GM12891 (cell line): Measurements from ENCODE around the gene MDFI.

ENCODE experiments used
- DNase-seq: peaks from one replicate; pipeline ENCODE4 v3.0.0; 2011; ENCODE audit warnings: low spot score; ENCODE audit not compliant: insufficient read length
- FAIRE-seq: peaks from 2 replicates; lab custom pipeline; 2011; peaks lifted over from hg19 to GRCh38; lab: Jason Lieb, UNC
- PAX5 ChIP-seq: IDR thresholded peaks from 2 replicates; pipeline ENCODE4 v1.6.1; 2011; ENCODE audit warnings: low read length, moderate library complexity, mild to moderate bottlenecking; ENCODE audit not compliant: insufficient read depth, severe bottlenecking
- POLR2A ChIP-seq: IDR thresholded peaks from 2 replicates; pipeline ENCODE4 v1.6.1; 2011; ENCODE audit warnings: low read depth, low read length, control low read depth
- POLR2AphosphoS5 ChIP-seq: IDR thresholded peaks from 2 replicates; pipeline ENCODE4 v1.6.1; 2011; ENCODE audit warnings: low read depth, low read length, control low read depth
- POU2F2 ChIP-seq: IDR thresholded peaks from 2 replicates; pipeline ENCODE4 v1.6.1; 2011; ENCODE audit warnings: low read depth, mild to moderate bottlenecking, control low read depth, low read length, moderate library complexity
- SPI1 ChIP-seq: IDR thresholded peaks from 2 replicates; pipeline ENCODE4 v1.6.1; 2011; ENCODE audit warnings: low read depth, low read length, control low read depth
- TAF1 ChIP-seq: IDR thresholded peaks from 2 replicates; pipeline ENCODE4 v1.6.1; 2011; ENCODE audit warnings: low read depth, low read length, control low read depth

The MDFI gene

DNA sequence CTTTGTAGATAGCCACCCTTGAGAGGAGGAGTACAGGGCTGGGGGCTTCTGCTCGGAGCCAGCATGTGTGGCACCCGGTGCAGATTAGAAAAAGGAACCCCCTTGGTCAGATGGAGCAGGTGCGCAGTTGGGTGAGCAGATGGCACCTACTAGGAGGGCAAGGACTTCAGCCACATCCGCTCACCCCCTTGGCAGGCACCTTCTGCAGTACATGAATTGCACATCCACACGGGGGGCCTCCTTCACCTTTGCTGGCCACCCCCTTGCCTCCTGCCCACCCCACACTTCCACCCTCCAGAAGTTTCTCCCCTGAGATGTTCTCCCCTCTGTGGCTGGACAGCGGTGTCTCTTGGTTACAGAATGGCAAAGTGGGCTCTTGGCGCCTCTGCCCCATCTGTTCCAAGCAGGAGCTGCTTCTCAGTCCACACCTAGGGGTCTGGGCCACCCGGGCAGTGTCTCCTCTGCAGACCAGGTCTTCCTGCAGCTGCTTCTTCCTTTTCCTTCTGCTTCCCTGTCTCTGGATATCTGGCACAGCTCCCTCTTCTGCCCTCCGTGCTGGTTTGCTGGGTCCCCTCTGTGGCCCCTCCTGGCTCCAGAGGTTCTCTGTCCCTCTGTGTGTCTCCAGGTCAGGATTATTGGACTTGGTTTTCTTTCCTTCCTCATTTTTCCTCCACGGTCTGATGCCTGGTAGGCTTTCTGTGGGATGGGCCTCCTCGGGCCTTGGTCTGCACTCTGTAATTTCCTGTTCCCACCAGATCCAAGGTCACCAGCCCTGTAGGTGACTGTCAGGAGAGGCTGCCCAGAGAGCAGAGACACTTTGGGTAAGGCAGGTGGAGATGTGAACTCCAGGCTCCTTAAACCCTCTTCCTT is 4.1 kb downstream of the MDFI start:
- TF ChIP-seq POLR2A (no peak), SPI1 (no peak), POU2F2 (no peak), PAX5 (no peak), POLR2AphosphoS5 (no peak)
- FAIRE-seq (no peak), DNase-seq (no peak)

DNA sequence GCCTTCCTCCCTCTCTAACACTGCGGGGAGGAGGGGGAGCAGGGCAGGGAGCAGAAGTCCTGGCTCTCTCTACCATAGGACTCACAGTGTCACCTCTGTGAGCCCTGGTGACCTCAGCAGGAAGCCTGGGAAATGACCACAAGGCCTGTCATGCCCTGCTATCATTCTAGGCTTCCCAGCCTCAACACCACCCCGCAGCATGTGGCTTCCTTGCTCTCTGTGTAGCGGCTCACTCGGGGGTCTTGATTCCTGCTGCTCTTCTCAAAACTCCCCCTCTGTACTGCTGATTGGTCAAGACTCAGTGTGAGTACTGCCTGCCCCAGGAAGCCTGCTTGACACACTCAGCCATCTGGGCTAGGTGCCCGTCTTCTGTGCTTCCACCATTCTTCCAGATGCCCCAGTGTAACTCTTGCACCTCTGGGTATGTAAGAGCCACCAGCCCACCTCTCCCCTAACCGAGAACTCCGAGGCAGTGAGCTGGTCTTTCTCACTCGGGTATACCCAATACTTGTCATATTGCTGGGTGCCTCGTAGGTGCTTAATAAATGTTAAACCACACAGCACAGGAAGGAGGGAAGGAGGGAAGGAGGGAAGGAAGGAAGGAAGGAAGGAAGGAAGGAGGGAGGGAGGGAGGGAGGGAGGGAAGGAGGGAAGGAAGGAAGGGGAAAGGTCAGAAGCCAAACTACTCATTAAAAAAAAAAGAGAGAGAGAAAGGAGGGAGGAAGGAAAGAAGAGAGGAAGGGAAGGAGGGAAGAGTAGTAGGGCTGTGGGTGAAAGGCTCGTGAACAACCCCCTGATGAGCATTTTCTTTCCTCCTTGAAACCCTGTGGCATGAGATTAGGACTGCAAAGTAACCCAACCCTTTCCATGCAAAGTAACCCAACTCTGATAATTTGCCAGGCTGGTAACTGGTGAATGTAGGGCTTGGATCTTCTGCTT is 5.0 kb downstream of the MDFI start:
- TF ChIP-seq POLR2A = no peak
- TF ChIP-seq SPI1 = no peak
- TF ChIP-seq PAX5 = no peak
- no peak for TF ChIP-seq POU2F2
- TF ChIP-seq TAF1 = no peak
- TF ChIP-seq POLR2AphosphoS5 = no peak
- FAIRE-seq (no peak), DNase-seq (no peak)

DNA sequence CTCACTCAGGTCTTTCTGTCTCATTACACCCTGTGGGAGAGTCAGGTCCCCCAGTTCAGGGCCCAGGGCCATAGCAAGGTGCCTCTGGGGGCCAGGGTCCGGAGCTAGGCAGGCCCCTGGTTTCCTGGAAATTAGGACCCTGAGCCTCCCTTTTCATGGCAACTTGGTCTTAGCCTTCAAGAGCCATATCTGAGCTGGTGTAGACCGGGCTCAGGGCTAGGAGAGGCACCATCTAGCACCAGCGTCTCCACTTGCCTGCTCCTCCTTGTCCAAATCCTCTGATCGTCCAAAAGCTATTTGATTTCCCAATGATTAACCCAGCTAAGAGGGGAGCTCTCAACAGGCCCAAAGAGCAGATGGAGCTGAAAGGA is 5.6 kb downstream of the MDFI start:
- DNase-seq (no peak), FAIRE-seq (no peak)
- TF ChIP-seq POU2F2 = no peak
- no peak for TF ChIP-seq TAF1
- TF ChIP-seq SPI1 = no peak
- TF ChIP-seq POLR2AphosphoS5 = no peak
- no peak for TF ChIP-seq PAX5
- TF ChIP-seq POLR2A = no peak

DNA sequence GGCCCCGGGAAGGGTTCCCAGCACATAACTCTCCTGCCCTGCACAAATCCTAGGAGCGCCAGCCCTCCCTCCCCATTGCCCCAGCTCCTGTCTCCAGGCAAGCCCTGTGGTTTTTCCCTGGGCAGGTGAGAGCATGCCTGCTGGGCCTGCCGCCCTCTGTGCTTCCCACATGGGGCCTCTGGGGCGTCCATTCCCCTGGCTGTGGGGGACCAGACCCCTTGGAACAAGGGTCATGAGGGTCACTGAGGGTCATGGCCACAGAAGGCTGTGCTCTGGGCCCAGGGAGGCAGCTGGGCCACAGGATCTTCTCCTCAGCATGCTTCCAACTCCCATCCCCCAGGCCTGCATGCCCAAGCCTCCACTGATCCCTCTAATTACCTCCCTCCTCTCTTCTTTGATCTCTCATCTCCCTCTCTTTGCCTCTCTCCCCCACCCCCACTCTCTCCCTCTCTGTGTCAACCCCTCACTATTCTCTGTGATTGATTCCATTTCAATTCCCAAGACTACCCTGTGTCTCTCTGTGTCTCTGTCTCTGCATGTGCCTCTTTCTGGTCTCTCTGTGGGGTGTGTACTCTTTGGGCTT is 6.1 kb downstream of the MDFI start:
- FAIRE-seq (no peak), DNase-seq (no peak)
- no peak for TF ChIP-seq TAF1
- TF ChIP-seq POLR2A = no peak
- TF ChIP-seq POU2F2 = no peak
- TF ChIP-seq PAX5 = no peak
- TF ChIP-seq SPI1 = no peak
- TF ChIP-seq POLR2AphosphoS5 = no peak

DNA sequence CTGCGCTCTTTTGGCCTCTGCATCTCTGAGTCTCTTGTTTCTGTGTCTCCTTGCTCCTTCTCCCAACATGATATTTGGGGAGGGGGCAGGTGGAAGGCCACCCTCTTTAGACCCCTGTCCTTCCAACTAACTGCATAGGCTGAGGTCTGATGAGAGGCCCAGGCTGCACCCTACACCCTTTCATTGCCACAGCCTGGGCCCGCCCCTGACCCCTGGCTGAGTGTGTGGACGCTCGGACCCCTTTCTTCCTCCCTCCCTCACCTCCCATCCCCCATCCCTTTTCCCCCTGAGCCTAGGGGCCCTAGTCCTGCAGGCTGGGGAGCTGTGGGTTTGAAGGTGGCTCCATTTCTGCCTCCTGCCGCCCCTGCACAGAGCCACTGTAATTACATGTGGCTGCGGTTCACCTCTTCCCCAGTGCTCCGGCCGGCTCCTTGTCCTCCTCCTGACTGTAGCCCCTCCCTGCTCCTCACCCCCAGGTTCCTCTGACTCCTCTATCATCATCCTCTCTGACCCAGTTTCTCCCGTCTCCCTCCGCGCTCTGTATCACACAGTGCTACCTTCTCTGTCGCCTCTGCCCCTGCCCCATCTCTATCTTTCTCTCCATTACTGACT is 6.8 kb downstream of the MDFI start:
- FAIRE-seq = no peak
- TF ChIP-seq POU2F2 (no peak), POLR2AphosphoS5 (no peak), POLR2A (no peak), PAX5 (no peak), SPI1 (no peak), TAF1 (no peak)
- DNase-seq = no peak

DNA sequence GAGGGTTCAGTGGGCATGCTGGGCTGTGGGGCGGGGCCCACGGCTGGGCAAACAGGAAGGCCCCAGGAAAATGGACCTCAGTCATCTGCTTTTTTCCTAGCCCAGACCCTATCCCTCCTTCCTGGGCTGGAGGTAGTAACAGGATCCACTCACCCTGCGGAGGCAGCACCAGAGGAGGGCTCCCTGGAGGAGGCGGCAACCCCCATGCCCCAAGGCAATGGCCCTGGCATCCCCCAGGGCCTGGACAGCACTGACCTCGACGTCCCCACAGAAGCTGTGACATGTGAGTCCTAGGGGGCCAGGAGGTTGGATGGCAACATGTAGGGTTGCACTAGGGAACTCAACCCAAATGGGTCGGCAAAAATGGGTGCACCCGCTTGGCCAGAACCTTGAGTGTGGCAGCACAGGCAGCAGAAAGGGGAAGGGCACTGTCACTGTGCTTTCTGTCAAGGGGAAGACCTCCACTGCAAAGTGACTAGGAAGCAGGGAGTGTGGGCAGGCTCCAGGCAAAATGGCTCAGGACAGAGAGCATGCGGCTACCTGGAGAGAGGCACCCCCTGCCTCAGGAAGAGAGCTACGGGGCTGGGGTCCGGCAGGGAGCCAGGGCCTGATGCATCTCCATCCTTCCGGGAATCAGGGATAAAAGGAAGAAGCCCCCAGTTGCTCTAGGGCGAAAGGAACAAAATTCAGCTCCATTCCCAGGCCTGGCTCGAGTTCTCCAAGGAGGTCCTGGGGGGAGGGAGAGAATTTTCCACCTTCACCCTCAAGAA is 7.9 kb downstream of the MDFI start:
- no peak for DNase-seq
- TF ChIP-seq PAX5 = no peak
- TF ChIP-seq POLR2AphosphoS5 = no peak
- no peak for FAIRE-seq

DNA sequence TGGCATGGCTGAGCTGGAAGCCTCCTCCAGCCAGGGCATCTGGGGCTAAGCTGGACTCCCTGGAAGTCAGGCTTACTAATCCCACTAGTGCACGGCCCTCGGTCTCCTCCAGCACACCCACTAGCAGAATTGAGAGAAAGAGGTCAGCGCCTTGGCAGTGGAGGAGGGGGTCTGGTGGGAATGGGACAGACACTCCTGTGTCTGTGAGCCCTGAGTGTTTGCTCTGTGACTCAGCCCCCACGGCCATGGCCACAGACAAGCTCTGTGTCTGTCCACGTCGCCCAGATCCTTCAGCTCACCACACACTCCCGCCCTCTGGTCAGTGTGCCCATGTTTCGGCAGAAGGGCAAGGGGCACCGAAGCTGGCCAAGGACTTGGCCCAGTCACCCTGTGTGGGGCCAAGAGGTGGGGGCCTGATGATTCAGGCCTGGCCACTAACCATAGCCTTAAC is 8.8 kb downstream of the MDFI start:
- TF ChIP-seq TAF1 (no peak), POLR2AphosphoS5 (no peak)
- DNase-seq = no peak
- no peak for FAIRE-seq

DNA sequence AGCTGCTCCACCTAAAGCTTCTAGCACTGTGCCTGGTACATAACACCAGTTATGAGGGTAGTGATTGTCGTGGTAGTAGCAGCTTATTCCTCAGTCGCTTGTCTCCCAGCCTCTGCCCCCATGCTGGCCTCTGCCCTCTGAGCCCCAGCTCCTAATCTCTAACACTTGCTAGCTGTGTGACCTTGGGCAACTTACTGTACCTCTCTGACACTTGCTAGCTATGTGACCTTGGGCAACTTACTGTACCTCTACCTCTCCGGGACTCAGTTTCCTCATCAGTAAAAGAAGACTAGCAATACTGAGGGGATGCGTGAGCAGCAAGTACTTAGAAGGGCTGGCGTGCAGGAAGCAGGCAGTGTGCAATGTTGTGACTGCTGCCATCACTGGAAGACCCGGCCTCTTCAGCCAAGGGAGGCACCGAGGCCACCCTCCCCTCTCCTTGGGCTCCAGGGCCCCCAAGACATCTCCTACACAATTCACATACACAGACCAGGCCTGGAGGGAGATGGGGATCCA is 9.9 kb downstream of the MDFI start:
- FAIRE-seq = no peak
- no peak for DNase-seq
- TF ChIP-seq POLR2A (no peak), SPI1 (no peak), POLR2AphosphoS5 (no peak), POU2F2 (no peak), PAX5 (no peak), TAF1 (no peak)
